ENCODE measurements around the gene PLAC1.

PLAC1 gene, protein sequence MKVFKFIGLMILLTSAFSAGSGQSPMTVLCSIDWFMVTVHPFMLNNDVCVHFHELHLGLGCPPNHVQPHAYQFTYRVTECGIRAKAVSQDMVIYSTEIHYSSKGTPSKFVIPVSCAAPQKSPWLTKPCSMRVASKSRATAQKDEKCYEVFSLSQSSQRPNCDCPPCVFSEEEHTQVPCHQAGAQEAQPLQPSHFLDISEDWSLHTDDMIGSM

DNA sequence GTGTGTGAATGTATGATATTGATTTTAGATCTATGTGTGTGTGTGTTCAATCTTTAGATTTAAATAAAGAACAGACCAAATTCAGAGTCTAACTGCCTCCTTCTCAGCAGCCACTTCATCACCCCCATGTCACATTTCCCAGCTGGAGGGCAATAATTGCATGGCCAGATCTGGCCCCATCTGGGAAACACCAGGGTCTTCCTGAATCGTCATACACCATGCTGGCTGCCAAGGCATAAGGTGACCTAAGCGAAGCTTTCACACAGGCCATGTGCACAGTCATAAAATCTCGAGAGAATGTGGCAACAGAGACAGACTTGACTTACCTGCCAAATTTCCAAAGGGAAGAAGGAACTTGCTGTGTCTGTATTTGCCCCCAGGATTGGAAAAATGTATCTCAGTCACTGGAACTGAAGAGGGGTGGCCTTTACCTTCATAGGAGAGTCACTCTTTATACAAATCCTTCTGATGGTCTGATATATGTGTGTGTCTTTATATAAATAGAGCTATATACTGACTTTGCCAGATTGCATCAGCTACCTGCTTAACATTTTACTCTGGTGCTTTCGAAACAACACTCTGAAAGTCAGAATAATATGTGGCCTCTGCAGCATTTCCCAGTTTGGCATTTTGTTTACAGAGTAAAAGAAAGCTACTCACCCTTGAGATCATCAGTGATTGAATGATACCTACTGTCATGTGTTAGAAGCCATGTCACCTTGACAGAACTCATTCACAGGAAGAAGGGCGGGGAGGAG is at the start of gene PLAC1:
PLAC1 (minus strand) TSS at position 470 of the 758 bp plus-strand sequence. CDS start 91,789 bp downstream, outside the sequence.
- DNase-seq (ENCODE audit: low read depth, low spot score): no peak

DNA sequence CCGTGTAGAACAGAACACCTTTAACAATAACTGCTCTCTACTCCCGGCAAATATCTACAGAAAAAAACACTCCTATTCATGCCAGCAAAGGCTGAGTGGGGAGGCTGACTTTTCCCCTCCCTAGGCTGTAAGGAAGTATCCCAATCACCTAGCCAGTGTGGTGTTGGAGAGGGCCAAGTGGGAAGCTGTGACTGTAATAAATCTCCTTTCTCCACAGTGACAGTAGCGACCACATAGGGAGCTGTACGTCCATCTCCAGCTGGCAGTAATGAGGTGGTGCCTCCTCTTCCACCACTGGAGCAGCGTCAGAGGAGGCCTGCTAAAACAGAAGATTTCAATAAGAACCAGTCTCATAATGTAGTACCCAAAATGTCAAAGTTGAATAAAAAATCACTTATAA is 47.9 kb upstream of the PLAC1 start:
- DNase-seq (ENCODE audit: low read depth, low spot score): no peak

DNA sequence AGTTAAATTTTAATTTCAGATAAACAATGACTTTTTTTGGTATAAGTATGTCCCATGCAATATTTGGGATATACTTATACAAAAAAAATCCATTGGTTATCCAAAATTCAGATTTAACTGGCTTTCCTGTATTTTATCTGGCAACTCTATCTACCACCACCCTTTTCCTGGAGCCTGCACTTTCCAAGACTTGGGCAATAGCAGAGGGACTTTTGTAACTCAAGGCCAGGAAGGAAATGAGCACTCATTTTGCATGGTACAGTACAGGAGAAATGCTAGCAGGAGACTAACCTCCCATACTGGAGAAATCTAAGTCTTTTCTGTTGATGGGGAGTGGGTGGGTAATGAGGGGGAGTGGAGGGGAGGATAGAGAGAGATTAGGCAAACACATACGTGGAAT is 37.7 kb upstream of the PLAC1 start:
- DNase-seq (ENCODE audit: low read depth, low spot score): no peak

DNA sequence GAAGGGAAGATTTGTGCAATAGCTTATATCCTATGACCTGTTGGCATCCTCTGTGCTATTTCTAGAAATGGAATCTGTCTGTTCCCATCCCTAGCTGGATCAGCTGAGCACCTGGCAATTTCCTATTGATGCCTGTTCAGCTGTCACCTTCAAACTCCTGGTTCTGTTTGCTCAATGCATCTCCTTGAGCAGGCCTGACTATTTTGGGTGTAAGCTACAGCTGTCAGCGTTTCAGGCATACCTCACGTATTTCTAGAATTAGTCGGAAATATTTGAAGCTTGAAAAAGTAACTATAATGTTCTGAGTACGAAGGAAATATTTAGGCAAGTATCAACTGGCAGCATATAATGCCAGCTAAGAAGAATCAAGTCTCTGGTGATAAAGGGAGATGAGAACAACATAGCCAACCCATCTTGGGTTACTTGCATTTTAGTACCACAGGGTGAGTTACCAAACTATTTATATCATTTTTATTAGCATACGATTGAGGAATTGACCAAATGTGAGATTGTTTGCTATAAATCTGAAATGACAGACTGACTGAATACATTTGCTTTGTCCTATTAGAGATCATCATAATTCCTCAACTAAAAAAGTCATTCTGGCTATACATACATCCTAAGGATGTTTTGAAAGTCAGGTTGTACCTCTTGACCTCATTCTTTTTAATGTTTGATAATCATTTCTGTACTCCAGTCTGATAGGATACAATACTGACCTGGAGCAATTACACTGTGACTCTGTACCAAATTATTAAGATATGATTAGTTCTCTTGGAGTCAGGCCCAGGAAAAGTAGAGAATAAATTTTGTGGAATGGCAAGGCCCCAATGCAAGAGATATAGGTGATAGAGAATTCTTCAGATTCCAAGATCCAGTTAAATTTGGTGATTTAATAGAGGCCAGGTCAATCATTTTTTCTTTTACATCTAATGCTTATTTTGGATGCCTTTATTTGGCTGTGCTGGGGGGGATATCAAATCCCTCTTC is 36.4 kb upstream of the PLAC1 start:
- DNase-seq (ENCODE audit: low read depth, low spot score): no peak

DNA sequence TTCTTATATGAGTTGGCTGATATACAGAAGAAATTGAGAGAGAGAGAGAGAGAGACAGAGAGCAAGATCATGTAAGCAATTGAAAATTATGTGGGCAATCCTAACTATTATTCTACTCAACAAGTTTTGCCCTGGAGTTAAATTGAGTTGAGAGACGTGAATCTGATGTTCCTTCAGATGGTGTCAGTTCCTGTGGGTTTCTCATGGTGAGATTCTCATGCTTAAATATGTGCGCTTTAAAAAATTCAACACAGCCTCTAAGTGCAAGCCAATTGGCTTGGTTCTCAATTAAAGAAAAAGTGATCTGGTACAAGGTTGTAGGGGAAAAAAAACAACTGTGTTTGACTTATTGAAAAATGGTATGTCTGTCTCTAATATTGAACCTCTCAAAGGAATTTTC is 35.4 kb upstream of the PLAC1 start:
- no peak for DNase-seq (ENCODE audit: low read depth, low spot score)

DNA sequence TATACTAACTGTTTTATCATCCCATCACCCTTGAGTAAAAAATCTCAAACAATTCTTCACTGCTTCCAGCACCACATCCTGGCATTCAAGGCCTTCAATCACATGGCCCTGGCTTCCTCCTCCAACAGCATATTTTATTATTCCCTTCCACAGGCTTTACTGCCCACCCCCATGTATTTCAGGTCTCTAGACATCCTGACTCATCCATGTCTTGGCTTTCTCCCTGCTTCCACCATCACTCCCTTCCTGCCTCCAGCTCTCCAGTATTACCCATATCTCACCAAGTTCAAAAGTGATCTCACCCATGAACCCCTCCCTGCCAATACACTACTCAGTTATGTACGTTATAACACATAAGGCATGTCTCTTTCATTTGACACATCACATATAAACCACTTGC is 34.7 kb upstream of the PLAC1 start:
- no peak for DNase-seq (ENCODE audit: low read depth, low spot score)

DNA sequence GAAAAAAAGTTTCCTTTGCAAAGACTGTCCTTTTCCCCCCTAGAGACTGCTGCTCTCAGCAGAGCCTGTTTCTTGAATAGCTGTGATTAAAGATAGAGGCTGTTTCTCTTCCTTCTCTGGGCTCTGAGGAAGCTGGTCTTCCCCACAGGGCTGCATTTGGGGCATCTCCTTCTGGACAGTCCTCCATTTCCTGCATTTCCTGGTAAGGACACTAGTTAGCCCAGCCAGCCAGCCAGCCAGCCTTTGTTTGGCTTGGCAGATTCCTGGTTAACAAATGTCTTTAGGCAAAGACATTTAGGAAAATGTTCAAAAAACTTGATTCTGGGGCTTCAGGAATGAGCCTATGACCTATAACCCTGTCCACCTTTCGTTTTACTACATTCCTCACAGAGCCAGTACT is 34.0 kb upstream of the PLAC1 start:
- no peak for DNase-seq (ENCODE audit: low read depth, low spot score)

DNA sequence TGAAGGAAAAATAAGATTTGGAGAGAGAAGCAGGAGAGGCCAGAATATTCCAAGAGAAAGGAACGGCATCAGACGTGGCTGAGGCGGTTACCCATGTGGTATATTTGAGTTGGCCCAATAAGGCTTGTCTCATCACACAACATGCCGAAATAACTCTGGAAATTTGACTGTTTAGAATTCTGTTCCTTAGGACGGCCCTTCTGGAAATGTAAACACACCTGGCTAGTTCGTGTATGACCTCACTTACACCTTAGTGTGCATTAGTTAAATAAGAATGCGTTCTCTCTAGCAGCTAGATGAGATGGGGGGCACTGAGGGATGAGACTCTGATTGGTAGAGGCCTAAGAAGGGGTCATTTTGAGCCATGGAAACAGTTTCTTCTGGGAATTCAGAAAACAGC is 33.2 kb upstream of the PLAC1 start:
- no peak for DNase-seq (ENCODE audit: low read depth, low spot score)

DNA sequence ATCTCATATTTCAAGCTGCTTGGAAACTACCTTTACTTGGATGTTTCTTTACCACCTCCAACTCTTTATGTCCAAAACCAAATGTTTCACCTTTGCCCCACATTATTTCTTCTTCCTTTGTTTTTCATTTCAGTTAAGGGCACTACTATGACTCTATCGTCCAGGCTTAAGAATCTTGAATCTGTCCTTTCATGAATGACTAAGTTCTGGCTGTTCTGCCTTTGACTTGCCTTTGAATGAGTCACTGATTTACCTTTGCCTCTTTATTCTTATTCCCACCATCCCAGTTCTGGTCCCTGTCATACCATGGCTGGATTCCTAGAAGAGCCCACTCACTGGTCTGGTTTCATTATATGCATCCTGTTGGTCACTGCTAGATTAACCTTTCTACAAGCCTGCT is 30.6 kb upstream of the PLAC1 start:
- DNase-seq (ENCODE audit: low read depth, low spot score): no peak

DNA sequence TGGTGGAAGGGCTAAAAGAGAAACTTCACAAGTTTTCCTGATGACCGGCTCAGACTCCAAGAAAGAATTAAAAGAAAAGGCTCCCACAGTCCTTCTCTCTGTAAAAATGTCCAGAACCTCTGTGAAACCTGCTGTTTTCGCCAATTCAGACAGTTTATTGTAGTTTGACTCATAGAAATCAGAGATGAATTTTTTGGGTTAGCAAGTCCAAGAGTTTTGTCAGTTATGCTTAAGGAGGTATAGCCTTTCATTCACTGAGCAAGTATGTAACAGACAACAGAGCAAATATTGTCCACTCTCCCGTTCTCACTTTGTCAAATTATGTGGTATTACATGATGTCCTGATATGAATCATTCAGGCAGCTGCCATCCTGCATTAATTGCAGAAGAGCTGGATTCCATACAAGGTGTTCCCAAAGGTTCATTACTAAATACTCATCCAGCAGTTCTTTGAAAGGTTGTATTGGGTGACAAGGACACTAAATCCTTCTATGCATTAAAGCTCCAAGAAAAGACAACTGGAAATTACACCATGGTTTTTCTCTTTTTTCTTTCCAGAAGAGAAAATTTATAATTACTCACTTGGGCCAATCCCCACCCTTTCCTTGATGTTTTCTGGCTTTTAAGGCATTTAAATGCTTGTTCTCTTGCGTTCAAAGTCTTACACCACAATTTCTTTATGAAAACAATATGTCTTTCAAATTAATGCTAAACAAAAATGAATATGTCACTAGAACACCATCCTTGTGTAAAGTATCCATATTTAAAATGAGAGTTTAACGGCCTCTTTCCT is 30.0 kb upstream of the PLAC1 start:
- DNase-seq (ENCODE audit: low read depth, low spot score): no peak

DNA sequence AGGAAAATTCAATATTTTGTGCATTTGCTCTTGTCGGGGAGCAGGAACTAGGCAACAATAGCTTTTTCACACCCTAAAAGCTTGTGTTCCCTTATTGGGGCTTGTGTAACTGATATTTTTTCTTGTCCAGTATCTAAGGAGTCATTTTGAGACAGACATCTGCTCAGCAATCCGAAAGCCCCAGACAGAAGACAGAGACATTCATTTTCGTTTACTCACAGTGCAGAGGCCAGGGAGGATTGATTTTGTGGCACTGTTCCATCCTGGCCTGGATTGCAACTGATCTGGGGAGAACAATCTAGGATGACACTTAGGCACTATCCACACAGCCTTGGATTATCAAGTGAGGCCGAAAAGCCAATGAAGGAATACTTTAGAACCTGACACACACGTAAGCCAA is 27.4 kb upstream of the PLAC1 start:
- DNase-seq (ENCODE audit: low read depth, low spot score): no peak

DNA sequence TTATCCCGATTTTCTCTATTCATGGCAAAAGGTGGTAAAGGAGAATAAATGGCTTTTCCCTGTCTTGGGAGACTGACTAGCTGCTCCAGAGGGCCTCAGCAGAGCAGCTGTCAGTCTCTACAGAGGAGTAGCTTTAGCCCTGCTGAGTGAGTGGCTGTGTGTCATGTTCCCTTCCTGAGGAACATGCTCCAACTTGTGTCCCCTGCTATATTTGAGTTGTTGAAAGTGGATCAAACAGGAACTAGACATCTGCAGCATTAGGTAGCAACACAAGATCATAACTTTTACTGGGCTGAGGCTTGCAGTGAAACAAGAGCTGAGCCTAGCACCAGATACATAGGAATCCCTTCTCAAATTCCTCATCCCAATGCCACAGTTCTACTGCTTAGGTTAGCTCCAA is 26.7 kb upstream of the PLAC1 start:
- no peak for DNase-seq (ENCODE audit: low read depth, low spot score)

DNA sequence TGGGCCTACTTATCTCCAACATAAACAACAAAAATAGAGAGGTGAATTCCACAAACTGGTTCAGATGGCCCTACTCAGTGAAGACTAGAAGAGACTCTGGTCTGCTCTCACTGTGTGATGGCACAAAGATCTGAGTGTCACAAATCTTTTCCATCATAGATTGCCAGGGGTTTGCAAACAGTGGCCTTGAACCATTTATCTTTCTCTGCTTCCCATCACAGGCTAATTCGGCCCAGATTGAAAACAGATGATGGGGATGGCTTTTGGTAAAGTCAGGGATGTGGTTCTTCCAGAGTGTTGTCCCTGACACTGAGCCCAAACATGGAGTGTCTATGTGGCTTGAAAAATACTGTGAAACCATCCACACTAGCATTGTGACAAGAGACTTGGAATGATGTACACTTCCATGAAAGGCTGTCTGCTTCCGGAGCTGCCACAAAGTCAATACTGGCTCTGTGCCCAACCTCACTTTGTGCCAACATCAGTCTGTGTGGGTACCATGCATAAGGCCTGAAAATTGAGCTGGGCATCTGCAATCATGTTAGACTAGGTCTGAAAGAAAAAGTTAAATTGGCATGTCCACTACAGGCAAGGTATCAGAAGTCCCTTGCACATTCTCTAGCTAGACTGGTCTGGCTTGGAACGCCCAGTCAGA is 25.2 kb upstream of the PLAC1 start:
- no peak for DNase-seq (ENCODE audit: low read depth, low spot score)

DNA sequence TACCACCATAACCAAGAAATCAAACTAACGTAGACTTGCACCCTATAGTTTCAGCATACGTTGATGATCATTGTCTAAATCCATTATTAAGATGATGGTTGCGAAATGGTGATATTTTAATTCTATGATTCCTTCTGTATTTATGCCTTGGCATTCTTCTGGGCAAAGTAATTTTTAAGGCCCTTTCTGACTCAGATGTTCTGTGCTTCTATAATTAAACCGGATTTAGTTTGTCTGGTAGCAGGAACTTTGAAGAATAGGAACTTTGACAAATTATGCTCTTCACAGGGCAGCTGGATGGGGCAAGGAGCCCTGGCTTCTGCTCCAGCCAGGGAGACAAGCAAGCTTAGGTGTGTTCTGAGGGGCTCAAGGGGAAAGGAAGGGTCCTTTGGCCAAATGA is 23.8 kb upstream of the PLAC1 start:
- no peak for DNase-seq (ENCODE audit: low read depth, low spot score)

DNA sequence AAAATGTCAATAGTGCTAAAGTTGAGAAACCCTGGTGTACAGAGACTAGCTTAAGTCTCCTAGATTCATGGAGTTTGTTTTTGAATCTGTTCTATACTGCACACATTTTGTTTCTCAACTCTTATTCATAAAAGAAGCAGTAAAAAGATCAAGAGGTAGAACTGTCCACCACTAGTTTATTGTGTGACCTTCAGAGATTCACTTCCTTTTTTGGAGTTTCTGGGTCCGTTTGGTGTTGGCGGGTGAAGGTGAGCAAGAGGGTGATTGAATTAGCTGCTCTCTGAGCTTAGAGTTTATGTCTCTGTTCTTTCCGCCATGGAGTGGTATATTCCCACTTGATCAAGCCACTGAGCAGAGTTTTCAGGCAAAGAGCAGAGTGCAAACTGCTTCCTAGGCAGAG is 21.4 kb upstream of the PLAC1 start:
- no peak for DNase-seq (ENCODE audit: low read depth, low spot score)

DNA sequence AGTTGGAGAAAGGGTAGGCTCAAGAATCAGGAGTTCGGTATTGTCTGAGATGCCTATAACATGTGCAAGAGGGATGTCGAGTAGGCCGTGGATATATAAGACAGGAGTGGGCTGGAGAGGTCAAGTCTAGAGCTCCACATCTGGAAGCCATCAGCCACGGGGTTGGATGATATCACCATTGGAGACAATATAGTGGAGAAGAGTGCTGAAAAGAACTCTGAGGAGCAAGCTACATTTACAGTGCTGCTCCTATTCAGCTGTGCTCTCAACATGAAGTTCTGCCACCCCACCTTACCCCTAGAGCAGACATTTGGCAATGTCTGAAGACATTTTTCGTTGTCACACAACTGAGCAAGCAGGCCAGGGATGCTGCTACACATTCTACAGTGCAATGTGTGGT is 20.9 kb upstream of the PLAC1 start:
- no peak for DNase-seq (ENCODE audit: low read depth, low spot score)

DNA sequence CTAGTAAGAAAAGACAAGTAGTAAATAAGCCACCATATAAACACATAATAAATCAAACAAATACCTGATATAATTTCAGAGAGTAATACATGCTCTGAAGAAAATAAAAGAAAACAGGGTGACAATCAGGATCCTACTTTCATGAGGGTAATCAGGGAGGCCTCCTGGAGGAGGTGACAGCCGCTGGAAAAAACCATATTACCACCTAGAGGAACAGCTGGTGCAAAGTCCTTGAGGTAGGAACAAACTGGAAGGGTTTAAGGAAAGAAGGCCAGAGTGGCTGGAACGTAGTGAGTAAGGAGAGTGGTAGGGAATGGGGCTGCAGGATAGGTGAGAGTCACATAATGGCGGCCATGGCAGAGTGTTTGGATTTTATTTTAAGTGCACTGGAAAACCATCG is 19.1 kb upstream of the PLAC1 start:
- no peak for DNase-seq (ENCODE audit: low read depth, low spot score)

DNA sequence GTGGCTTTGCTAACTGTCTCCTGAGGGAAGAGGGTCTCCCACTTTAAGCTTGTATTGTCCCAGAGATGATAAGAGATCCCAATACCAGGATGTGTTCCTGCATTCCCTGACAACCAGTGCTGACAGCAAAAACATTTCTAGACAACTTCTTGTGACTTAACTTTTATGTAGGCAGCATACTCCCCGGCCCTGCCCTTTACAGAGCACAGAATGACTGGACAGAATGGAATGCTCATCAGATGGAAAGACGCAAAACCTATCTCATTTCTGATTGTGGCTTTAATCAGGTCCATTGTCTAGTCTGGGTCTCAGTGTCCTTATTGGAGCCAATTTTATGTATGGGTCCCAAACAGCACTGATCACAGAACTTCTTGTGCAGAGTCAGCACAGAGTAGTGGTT is 18.2 kb upstream of the PLAC1 start:
- no peak for DNase-seq (ENCODE audit: low read depth, low spot score)

DNA sequence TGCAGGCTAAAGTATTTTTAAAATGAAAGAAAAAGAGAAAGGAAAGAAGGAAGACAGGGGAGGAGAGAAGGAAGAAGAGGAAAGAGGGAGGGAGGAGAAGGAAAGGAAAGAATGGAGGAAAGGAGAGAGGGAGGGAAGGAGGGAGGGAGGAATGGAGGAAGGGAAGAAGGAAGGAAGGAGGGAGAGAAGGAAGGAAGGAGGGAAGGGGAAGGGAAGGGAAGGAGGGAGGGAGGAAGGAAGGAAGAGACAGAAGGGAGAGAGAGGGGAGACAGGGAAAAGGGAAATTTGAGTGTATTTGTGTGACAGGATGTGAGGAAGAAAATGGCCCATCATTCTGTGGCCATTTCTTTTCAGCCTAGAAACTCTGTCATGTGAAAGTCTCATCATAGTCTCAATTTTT is 14.9 kb upstream of the PLAC1 start:
- DNase-seq (ENCODE audit: low read depth, low spot score): no peak

DNA sequence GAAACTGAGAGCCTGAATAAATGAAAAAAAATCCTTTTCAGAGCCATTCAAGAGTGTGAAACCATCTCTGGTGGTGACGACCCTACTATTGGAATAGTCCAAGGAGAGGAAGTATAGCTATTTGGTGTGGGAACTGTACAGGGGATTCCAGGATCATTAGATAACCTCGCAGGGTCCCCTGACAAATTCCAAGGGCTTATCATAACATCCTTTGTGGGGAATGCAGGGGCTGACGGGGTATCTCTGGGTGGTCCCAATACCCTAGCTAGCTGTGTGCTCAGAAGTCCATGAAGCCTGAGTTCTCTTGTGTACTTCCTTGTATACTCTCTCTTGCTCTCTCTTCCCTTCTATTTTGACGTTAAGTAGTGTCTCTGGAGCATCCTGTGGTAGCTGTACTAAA is 13.8 kb upstream of the PLAC1 start:
- DNase-seq (ENCODE audit: low read depth, low spot score): no peak

DNA sequence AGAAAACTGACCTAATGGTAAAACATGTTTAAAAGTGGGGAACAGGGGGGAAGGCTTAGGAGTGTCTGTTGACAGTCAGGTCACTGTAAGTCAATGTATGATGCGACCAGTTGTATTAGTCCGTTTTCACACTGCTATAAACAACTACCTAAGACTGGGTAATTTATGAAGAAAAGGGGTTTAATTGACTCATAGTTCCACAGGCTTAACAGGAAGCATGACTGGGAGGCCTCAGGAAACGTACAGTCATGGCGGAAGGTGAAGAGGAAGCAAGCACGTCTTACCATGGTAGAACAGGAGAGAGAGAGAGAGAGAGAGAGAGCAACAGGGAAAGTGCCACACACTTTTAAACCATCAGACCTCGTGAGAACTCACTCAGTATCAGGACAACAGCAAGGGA is 13.0 kb upstream of the PLAC1 start:
- DNase-seq (ENCODE audit: low read depth, low spot score): no peak
